DMS53 treated with DMSO at 0.1 percent for 48 hours (cell line): ENCODE measurements around the gene CSNK2A3.
"Not testable (repeated sequence)": the region's sequence is repeated elsewhere in the genome, so short reads cannot be mapped to it uniquely, and the experiment has no call there.

Experiments
- DNase-seq: peaks from one replicate; lab custom pipeline; 2025; ENCODE audit not compliant: unreplicated experiment; lab: John Stamatoyannopoulos, UW

CSNK2A3 gene

DNA sequence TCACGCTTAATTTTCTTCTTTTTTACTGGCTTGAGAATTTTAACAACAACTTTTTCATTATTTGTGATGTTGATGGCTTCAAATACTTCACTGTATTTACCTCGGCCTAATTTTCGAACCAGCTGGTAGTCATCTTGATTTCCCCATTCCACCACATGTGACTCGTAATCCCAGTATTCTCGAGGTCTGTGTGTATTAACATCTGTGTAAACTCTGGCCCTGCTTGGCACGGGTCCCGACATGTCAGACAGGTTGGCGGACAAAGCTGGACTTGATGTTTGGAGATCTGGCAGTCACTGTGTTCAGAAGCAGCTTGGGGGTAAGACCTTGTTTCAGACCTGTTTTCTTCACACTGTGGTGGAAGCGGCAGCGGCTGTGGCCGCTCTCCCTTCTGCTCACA lies at the start of gene CSNK2A3:
Gene CSNK2A3, minus strand, starts transcription at position 373 of the 400 bp plus-strand sequence. Its CDS starts 131 bp downstream, at position 242.
- DNase-seq: not testable (repeated sequence)

DNA sequence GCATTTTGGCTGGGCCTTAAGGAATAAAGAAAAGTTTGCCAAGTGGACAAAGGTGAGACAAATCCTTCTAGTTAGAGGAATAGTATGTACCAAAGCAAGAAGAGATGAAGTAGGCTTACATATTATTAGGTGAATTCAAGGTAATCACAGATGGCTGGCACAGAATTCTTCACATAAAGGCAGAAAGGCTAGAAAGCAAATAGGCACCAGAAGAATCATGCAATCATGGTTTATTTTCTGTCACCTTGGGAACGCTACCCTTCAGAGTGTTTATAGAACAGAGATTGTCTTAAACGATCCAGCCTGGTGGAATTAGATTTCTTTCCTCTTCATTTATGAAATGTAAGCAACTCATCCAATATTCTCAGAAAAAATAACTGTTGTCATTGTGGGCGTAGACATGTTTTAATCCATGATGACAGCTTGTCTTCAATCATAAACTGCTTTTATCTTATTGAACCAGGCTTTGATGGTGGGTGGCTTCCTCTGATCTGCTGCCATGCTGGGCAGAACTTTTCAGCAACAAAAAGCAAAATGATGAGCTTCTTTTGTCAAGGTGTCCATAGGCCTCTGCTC lies 49.0 kb upstream of the CSNK2A3 start:
- no peak for DNase-seq

DNA sequence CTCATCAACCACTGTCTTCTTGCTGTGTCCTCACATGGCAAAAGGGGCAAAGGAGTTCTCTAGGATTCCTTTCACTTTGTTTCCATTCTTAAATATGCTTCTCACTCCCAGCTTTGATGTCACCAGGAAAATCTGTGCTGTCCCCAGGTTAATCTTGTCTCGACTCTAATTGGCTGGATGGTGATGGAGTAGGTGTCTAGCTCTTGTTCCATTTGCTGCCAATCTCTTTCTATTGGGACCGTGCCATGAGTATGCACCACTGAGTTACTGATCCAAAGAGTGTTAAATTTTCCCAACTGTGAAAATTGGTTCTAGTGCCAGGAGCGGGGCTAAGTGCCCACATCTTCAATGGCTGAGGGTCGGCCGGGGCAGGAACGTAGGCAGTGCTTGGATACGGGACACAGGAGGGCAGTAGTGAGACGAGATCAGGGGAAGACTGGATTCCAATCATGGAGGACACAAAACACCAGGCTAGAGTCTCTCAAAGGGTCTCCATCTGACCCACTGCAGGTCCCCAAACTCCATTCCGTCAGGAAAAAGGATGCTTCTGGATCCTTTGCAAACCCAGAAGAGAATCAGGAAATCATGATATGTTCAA lies 47.7 kb upstream of the CSNK2A3 start:
- no peak for DNase-seq

DNA sequence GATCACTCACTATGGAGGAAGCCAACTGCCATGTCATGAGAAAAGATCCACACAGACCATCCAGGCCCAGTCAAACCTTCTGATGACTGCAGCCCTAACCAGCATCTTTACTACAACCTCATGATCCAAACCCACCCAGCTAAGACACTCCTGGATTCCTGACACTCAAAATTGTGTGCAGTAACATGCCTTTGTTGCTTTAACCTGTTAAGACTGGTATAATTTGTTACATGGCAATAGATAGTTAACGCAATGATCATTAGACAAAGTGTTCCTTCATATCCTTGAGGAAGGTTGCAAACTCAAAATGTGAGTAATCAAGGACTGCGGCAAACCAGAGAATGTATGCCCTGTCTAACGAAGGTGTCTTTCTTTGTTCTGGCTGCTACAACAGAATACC lies 47.1 kb upstream of the CSNK2A3 start:
- DNase-seq: no peak

DNA sequence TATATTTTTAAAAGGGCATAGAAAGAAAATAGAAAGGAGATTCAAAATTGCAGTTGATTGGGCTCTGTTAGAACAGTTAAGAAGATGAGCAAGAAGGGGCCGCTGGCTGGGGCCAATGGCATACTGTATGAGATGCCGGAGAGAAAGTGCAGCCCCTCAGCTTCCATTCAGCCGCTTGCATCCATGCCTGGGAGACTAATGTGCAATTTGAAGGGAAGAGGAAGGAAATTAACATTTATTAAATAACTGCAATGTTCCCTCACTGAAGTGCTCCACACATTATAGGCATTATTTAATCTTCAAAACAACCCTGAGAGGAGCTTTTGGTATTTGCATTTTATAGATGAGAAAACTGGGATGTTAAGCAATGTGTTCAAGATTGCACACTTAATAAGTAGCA lies 44.7 kb upstream of the CSNK2A3 start:
- no peak for DNase-seq

DNA sequence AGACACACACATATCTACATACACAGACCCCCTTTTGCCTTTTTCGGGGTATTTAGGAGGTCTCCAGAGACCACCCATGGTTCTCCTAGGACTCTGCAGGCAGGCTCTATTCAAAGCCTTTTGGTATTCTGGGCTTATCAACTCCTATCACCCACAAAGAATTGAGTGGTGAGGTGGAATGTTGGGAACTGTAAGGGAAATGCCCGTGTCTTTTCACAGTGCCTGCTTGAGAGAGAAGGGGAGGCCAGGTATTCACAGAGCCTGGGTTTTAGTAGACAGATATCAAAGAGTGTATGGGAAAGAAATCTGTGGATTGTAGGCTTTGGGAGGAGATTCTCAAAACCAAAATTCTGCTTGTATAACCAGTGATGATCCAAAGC lies 44.0 kb upstream of the CSNK2A3 start:
- no peak for DNase-seq

DNA sequence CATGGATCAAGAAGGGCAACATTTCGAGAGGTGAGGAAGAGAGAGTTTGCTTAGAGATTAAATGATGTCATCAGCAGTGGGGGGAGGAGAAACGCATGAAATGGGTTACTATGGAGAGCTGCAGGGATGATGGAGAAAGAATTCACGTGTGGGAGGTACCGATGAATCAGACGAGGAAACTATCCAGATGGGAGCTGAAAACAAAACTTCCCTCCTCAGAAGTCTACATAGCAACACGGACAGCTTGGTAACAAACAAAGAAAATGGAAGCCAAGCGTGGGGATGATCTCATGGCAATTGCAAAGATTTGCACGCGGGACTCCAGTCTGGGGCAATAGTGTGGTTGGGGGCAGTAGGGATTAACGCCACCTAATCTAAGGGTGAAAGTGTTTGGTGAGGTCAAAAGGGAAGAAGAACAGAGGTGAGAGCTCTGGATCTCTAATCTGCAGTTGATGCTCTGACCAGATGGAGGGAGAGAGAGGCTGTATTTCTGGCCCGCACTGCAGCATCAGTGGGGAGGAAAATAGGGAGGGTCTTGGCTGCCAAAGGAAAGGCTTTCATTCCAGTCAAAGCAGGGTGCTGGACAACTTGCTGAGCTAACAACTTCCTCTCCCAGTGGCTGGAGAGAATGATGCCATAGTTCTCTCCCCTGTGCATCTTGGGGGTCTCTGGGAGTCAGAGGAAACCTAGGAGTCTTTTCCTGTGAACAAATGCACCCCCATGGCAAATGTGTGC lies 43.4 kb upstream of the CSNK2A3 start:
- peak; percentile 60 for DNase-seq

DNA sequence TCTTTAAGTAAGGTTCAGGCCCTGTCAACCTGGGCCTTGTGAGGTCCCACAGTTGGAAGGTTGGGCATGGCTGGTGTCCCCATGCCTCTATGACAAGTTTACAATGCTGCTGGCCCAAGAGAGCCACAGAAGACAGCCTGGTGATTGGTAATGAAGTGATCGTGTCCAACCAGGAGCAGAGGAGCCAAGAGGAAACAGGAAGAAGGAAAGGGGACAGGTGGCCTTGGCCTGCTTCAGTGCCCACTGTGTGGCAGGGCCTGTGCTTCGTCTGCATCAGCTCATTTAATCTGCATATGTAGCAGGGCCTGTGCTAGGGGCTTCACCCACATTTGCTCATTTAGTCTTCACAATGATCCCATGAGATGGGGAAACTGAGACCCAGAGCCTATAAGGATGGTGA lies 42.1 kb upstream of the CSNK2A3 start:
- DNase-seq: no peak

DNA sequence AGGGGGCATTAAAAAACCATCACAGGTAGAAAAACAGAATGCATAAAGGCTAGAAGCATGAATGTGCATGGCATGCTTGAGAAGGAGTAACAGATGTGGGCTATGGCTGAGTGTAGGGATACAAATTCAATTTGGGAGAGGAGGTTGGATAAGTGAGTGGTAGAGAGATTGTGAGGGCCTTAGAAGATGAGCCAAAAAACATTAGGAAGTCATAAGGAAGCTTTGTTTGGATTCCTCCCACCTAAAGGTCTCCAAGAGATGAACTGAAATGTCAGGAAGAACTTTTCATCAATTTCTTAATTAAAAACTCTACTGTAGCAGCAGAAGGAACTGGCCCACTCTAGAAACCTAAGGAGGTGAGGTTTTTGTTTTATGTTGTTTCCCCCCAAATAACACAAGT lies 41.2 kb upstream of the CSNK2A3 start:
- DNase-seq: no peak

DNA sequence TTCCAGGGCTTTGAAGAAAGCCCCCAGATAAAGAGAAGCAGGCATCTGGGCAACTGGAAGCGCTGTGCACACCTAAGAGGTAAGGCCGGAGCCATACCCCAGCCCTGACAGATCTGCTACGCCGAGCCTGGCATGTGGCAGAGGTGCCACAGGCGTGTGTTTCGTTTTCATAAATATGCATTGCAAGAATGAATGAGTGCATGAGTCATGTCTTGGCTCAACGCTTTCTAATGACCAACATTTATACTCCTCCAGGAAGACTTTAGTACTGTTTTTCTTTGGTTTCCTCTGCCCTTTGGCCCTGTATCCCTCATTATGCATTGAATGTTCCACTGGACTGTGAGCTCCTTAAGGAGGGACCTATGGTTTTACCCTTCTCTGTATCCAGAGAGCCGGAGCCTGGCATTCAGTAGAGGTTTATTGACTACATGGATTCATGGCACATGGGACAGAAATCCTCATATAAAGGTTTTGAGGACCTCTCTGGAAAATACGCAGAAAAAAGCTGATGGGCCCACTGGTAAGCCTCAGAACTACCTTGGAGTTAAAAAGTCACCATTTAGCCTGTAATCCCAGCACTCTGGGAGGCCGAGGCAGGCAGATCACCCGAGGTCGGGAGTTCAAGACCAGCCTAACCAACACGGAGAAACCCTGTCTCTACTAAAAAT lies 38.9 kb upstream of the CSNK2A3 start:
- peak; percentile 24 for DNase-seq

DNA sequence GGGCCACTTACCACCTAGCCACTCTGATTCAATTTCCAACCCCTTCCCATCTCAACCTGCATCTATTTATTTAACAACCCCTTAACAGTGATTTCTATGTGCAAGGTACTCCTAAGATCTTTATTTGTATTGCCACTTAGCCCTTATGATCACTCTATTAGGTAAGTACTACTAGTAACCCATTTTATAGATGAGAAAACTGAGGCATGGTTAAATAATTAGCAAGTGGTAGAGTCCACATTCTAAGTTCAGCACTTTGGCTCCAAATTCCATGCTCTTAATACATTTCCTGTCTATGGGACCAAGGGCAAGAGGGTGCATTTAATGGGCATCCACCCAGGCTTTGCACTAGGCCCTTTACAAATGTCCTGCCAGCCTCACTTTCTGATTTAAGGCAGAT lies 38.1 kb upstream of the CSNK2A3 start:
- DNase-seq: no peak

DNA sequence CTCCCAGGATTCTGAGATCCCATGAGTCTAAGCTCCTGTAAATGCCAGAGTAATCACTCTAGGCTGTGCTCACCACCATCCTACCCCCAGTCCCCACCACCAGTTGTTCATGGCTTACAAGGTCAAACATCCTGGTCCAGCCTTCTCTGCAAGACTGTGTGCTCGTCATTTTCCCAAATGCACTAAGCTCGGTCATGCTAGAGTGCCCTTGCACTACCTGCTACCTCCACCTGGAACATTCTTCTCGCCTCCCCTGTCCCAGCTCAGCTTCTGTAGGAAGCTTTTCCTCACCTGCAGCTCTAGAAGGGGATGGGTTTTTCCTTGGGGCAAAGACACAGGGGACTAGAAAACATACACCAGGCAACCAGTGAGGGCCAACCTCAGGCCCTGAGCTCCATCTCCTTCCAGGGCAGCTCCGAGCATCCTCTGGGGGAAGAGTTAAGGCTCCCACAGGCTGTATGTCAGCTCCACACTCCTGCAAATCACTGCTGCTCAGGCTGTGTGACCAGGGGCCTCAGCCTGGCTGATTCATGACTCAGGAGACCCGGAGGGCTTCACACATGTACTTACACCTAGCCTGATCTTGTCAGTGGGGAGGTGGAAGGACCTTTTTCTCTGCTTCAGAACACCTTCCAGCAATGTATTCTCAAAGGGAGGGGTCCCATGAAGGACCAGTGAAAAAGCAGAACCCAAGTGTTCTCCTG lies 37.2 kb upstream of the CSNK2A3 start:
- DNase-seq: no peak

DNA sequence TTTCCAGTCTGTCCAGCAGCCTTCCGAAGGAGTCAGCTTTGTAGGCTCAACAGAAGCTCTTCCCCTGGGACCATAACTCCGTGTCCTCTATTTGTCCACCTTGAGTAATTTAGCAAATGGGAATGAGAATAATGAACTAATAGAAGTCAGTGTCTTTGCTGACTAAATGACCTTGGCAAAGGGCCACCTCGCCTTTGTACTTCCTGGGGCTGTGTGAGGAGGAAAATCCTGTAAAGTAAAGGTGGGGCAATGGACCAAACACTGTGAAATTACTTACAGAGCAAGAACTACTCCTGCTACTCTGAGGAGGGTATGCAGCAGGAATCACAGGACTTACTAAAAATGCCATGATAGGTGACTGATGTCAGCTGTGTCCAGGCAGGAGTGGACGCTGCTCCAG lies 36.2 kb upstream of the CSNK2A3 start:
- no peak for DNase-seq

DNA sequence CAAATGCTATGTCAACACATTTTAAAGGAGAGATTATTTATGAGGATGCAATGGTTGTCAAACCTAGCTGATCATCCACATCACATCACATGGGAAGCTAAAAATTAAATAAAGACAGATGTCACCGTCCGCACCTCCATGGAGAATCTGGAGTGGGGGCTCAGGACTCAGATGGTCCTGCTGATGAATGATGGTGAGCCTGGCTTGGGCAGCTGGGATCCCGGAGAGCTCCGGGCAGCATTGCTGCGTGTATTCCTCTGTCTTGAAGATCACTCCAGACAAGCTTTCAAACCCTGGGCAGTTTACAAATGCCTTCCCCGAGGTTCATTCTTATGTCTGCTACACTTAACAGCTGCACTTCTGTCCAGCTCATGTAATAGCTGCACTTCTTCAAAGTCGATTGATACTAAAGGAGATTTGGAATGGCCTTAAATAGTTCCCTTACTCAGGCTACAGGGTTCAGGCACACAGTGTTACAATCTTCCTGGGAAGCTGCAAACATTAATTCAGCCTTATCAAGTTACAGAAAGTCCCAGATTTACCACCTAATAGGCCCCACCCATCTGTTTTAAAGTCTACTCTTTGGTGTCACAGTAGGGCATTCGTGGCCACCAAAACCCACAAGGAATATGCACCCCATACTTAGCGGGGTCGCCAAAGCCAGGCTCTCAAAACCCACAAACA lies 34.7 kb upstream of the CSNK2A3 start:
- DNase-seq: no peak

DNA sequence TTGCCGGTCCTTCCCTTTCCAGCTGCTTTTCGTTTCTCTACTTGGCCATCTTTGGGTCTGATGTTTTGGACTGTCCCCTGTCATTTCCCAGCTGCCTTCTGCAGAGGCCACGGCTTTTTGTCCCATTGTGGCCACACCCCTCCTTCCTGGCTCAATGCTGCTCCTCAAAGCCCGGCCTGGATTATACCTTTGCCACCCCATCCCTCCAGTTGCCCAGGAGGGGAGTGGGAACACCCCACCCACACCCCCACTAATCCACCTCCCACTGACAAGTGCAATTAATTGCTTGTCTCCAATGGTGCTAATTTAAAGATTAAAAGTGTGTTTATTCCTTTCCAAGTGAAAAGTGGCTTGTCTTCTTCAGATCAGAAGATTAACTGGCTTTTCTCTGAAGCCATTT lies 34.2 kb upstream of the CSNK2A3 start:
- DNase-seq: no peak

DNA sequence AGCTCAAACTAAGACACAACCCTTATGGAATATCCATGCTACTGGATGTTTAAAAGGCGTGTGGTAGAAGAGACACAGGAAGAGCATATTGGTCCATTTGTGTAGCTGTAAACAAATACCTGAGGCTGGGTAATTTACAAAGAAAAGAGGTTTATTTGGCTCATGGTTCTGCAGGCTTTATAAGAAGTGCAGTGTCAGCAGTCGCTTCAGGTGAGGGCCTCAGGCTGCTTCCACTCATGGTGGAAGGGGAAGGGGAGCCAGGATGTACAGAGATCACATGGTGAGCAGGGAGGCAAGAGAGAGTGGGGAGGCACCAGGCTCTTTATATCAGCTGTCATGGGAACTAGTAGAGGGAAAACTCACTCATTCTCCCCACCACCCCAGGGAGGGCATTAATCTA lies 31.8 kb upstream of the CSNK2A3 start:
- no peak for DNase-seq

DNA sequence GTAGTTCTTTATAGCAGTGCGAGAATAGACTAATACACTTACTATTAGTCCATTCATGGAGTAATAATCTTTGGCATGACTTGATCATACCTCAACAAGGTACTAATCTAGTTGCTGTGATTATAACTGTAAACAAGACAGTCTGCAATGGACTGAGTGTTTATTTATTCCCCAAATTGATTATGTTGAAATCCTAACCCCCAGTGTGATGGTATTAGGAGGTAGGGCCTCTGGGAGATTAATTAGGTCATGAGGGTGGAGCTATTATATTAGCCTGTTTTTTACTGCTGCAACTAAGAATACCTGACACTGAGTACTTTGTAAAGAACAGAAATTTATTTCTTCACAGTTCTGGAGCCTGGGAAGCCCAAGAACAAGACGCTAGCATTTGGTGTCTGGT lies 30.9 kb upstream of the CSNK2A3 start:
- DNase-seq: no peak

DNA sequence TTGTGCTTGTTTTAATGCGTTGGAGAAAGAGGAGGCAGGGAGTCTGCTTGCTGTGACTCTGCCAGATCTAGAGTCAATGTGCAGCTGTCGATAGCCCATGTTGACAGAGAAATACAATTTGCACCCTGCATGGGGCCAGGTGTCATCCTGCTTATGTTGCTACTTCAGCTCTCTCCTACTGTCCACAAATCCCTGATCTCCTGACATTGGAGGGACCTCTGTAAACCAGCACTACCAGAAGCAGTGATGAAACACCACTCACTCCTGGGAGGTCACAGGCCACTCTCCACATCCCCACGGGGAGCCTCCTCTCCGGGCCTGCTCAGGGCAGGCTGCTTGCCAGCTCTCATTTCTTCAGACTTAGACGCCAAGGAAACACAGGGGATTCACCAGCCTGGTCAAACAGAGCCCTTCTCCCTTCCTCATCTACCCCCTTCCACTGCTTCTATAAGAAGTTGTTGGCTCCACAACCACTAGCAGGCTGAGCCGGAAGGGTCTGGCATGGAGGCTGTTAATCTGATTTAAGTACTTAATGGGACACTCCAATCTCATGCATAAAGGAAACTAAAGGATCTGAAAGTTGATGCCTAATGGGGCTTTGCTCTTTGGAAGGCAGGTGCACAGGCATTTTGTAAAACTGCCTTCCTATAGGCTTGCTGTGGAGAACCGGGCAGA lies 29.9 kb upstream of the CSNK2A3 start:
- peak; percentile 88 for DNase-seq

DNA sequence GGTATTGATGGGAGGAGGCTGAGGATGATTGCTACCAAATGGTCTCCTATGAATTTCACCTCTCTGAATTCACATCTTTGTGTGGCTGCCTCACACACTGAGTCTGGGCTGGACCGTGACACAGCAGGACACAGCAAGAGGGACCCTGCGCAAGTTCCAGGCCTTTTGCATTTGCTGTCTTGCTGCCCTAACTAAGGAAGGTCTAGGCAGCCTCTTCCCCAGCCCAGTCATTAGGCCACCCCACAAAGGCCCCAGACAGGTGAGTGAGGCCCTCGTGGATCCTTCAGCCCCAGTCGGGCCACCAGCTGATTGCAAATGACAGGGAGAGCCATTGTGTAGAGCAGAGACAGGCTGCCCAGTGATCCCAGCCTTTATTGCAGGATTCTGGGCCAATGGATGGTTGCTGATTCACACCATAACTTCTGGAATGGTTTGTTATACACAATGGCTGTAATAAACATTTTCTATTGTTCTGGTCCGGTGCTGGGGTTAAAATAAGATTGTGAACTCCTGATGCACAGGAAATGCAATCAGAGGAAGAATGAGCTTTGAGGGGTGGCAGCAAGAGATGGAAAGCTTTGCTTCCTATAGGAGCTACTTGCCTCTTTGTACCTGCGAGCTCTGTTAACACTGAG lies 28.5 kb upstream of the CSNK2A3 start:
- DNase-seq: no peak

DNA sequence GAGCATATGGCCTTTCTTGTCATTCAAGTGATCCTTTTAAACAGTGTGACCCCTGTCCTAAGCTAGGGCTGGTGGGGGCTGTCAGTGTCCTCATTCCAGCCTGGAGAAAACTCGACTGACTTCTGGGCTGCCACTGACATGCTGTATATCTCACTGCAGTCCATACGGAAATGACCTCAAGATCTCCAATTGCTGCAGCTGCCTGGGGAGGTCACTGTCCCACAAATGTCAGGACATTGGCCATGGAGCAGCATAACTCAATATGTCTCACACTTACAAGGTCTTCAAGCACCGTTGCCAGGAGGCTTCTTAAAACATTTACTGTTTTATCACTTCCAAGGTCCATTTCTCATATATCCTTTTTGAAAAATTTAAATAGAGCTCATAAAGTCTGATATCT lies 27.8 kb upstream of the CSNK2A3 start:
- no peak for DNase-seq
